Measurements from ENCODE around the gene DMXL2. TPM values are rescaled to one million over a fixed set of nuclear protein-coding genes. Genes with fewer than 3 reads are reported as not detected.
"Not testable (repeated sequence)": the region's sequence is repeated elsewhere in the genome, so short reads cannot be mapped to it uniquely, and the experiment has no call there.

Gene DMXL2
- total RNA-seq, 2 experiments from 2014 or later: 6.1 TPM

- CTCF ChIA-PET: interaction anchor here (0.9 to 3.7 kb wide), 3 partner anchors 17 to 156 kb away, joined by 3 to 15 read pairs (median 4); no protein-coding TSS in a partner anchor
- H3K9me3 Mint-ChIP-seq: no peaks in the 10 kb centered on the region
- peaks cover 25% of the 10 kb centered on the region for H3K27me3 Mint-ChIP-seq
- no peak overlapping the region for H3K4me3 Mint-ChIP-seq
- no peak overlapping the region for H3K27ac Mint-ChIP-seq
- DNase-seq: no peak
- H3K36me3 Mint-ChIP-seq (ENCODE audit: low read depth): no peaks in the 10 kb centered on the region
- POLR2A ChIA-PET: no interaction called here
- H3K4me1 Mint-ChIP-seq: peaks cover 14% of the 10 kb centered on the region
Measured at GRCh38 chr15:51620122-51620521, 2.4 kb downstream of the DMXL2 start.

GRCh38 chr15:51619331-51620035, 3.1 kb downstream of the DMXL2 start:
- DNase-seq: no peak
- H3K27ac Mint-ChIP-seq: no peak overlapping the region
- H3K4me3 Mint-ChIP-seq: no peak overlapping the region
- H3K27me3 Mint-ChIP-seq: peaks cover 24% of the 10 kb centered on the region
- H3K9me3 Mint-ChIP-seq: no peaks in the 10 kb centered on the region
- POLR2A ChIA-PET: no interaction called here
- H3K36me3 Mint-ChIP-seq (ENCODE audit: low read depth): no peaks in the 10 kb centered on the region
- CTCF ChIA-PET: interaction anchor here (0.9 to 3.7 kb wide), 2 partner anchors 31 to 157 kb away, joined by 3 to 15 read pairs; no protein-coding TSS in a partner anchor
- peaks cover 14% of the 10 kb centered on the region for H3K4me1 Mint-ChIP-seq

GRCh38 chr15:51617886-51618285, 4.7 kb downstream of the DMXL2 start:
- POLR2A ChIA-PET: no interaction called here
- H3K4me1 Mint-ChIP-seq: peaks cover 9% of the 10 kb centered on the region
- no peaks in the 10 kb centered on the region for H3K36me3 Mint-ChIP-seq (ENCODE audit: low read depth)
- DNase-seq: no peak
- H3K9me3 Mint-ChIP-seq: no peaks in the 10 kb centered on the region
- H3K27ac Mint-ChIP-seq: no peak overlapping the region
- CTCF ChIA-PET: no interaction called here
- H3K27me3 Mint-ChIP-seq: peaks cover 13% of the 10 kb centered on the region
- no peak overlapping the region for H3K4me3 Mint-ChIP-seq

- Mint-ChIP-seq H3K4me1 (no peaks in the 10 kb centered on the region), H3K27me3 (peaks cover 2% of the 10 kb centered on the region), H3K27ac (no peak overlapping the region), H3K9me3 (no peaks in the 10 kb centered on the region), H3K4me3 (no peak overlapping the region), H3K36me3 (ENCODE audit: low read depth) (no peaks in the 10 kb centered on the region)
- no peak for DNase-seq
- ChIA-PET CTCF (no interaction called here), POLR2A (no interaction called here)
Measured at GRCh38 chr15:51613951-51614350, 8.6 kb downstream of the DMXL2 start.

- CTCF ChIA-PET: interaction anchor here (0.6 kb wide), 1 partner anchor 318 kb away, joined by 4 read pairs; no protein-coding TSS in a partner anchor
- DNase-seq; H3K9me3 Mint-ChIP-seq; H3K27ac Mint-ChIP-seq; H3K4me1 Mint-ChIP-seq; H3K36me3 Mint-ChIP-seq (ENCODE audit: low read depth); POLR2A ChIA-PET; H3K27me3 Mint-ChIP-seq; H3K4me3 Mint-ChIP-seq: not testable (repeated sequence)
Measured at GRCh38 chr15:51612669-51613068, 9.9 kb downstream of the DMXL2 start.

DNA sequence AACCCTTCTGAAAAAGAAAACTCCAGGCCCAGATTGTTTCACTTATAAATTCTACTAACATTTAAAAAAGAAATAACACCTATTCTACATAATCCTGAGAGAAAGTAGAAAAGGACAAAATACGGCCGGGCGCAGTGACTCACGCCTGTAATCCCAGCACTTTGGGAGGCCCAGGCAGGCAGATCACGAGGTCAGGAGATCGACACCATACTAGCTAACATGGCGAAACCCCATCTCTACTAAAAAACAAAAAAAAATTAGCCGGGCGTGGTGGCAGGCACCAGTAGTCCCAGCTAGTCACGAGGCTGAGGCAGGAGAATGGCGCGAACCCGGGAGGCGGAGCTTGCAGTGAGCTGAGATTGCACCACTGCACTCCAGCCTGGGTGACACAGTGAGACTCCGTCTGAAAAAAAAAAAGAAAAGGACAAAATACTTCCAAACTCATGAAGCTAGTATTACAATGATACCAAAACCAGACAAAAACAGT, 19.1 kb downstream of the DMXL2 start:
- H3K4me1 Mint-ChIP-seq; H3K4me3 Mint-ChIP-seq; DNase-seq; H3K27ac Mint-ChIP-seq; CTCF ChIA-PET; POLR2A ChIA-PET; H3K9me3 Mint-ChIP-seq; H3K27me3 Mint-ChIP-seq; H3K36me3 Mint-ChIP-seq (ENCODE audit: low read depth): not testable (repeated sequence)

GRCh38 chr15:51603002-51603401, 19.6 kb downstream of the DMXL2 start:
- H3K36me3 Mint-ChIP-seq (ENCODE audit: low read depth): no peaks in the 10 kb centered on the region
- H3K27ac Mint-ChIP-seq: no peak overlapping the region
- no peaks in the 10 kb centered on the region for H3K27me3 Mint-ChIP-seq
- H3K4me1 Mint-ChIP-seq: peaks cover 4% of the 10 kb centered on the region
- no peak overlapping the region for H3K4me3 Mint-ChIP-seq
- H3K9me3 Mint-ChIP-seq: no peaks in the 10 kb centered on the region
- ChIA-PET CTCF (no interaction called here), POLR2A (no interaction called here)
- DNase-seq: no peak

DNA sequence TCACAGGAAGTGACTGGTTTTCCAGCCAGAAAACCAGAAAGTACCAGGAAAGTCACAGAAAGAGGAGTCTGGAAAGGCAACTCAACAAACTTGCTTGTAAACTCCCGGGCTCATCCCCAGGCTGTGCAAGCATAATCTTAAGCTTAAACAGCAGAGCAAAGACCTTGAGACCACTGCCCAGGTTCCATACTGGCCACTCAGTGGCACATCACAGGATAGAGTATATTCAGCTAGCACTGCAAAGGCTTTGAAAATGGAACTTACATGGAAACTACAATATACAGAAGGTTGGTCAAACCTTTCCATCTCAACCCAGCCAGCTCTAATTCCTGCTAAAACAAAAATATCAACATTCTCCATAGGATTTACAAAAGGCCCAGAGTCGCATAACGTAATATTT, 20.1 kb downstream of the DMXL2 start:
- ChIA-PET POLR2A (no interaction called here), CTCF (interaction anchor here (0.9 kb wide), 1 partner anchor 13 kb away, joined by 3 read pairs; no protein-coding TSS in a partner anchor)
- Mint-ChIP-seq H3K27ac (no peak overlapping the region), H3K36me3 (ENCODE audit: low read depth) (no peaks in the 10 kb centered on the region), H3K4me3 (no peak overlapping the region), H3K9me3 (no peaks in the 10 kb centered on the region), H3K4me1 (peaks cover 4% of the 10 kb centered on the region), H3K27me3 (no peaks in the 10 kb centered on the region)
- no peak for DNase-seq

GRCh38 chr15:51601801-51602200, 20.8 kb downstream of the DMXL2 start:
- Mint-ChIP-seq H3K4me3 (no peak overlapping the region), H3K27ac (no peak overlapping the region), H3K4me1 (peaks cover 4% of the 10 kb centered on the region), H3K36me3 (ENCODE audit: low read depth) (no peaks in the 10 kb centered on the region), H3K27me3 (peaks cover 4% of the 10 kb centered on the region), H3K9me3 (no peaks in the 10 kb centered on the region)
- POLR2A ChIA-PET: no interaction called here
- no peak for DNase-seq
- CTCF ChIA-PET: interaction anchor here (0.9 kb wide), 1 partner anchor 12 kb away, joined by 3 read pairs; no protein-coding TSS in a partner anchor

DNA sequence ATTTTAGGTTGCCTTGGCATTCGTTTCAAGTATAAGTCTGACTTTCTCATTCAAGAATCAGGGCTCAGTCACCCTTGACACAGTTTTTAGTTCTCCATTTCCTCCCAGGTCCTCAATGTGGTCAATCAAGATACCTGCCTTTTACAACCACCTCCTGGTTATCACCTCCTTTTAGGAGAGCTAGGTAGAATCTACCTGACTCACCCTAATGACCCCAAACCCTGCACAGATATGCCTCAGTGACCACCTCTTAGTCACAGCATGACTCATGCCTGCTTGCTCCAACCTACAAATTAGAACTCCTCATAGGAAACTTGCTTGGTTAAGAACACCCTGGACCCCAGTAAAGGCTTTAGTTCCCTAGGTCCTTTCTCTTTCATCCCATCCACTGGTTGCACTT, 22.5 kb downstream of the DMXL2 start:
- Mint-ChIP-seq H3K9me3 (no peaks in the 10 kb centered on the region), H3K36me3 (ENCODE audit: low read depth) (no peaks in the 10 kb centered on the region), H3K4me1 (peaks cover 4% of the 10 kb centered on the region), H3K27me3 (peaks cover 4% of the 10 kb centered on the region), H3K27ac (no peak overlapping the region), H3K4me3 (no peak overlapping the region)
- DNase-seq: no peak
- ChIA-PET CTCF (no interaction called here), POLR2A (no interaction called here)

GRCh38 chr15:51589881-51590568, 32.5 kb downstream of the DMXL2 start:
- Mint-ChIP-seq H3K4me1 (no peaks in the 10 kb centered on the region), H3K27me3 (peaks cover 1% of the 10 kb centered on the region), H3K4me3 (no peak overlapping the region), H3K27ac (no peak overlapping the region), H3K9me3 (peaks cover 6% of the 10 kb centered on the region), H3K36me3 (ENCODE audit: low read depth) (no peaks in the 10 kb centered on the region)
- DNase-seq: no peak
- POLR2A ChIA-PET: no interaction called here
- CTCF ChIA-PET: interaction anchor here (0.8 kb wide), 1 partner anchor 12 kb away, joined by 3 read pairs; no protein-coding TSS in a partner anchor

GRCh38 chr15:51588966-51589365, 33.6 kb downstream of the DMXL2 start:
- no peaks in the 10 kb centered on the region for H3K36me3 Mint-ChIP-seq (ENCODE audit: low read depth)
- no peak for DNase-seq
- POLR2A ChIA-PET: no interaction called here
- no peak overlapping the region for H3K27ac Mint-ChIP-seq
- H3K9me3 Mint-ChIP-seq: peaks cover 6% of the 10 kb centered on the region
- CTCF ChIA-PET: interaction anchor here (0.8 to 1.2 kb wide), 2 partner anchors 13 to 52 kb away, joined by 3 to 4 read pairs; no protein-coding TSS in a partner anchor
- H3K27me3 Mint-ChIP-seq: peaks cover 1% of the 10 kb centered on the region
- no peak overlapping the region for H3K4me3 Mint-ChIP-seq
- no peaks in the 10 kb centered on the region for H3K4me1 Mint-ChIP-seq

DNA sequence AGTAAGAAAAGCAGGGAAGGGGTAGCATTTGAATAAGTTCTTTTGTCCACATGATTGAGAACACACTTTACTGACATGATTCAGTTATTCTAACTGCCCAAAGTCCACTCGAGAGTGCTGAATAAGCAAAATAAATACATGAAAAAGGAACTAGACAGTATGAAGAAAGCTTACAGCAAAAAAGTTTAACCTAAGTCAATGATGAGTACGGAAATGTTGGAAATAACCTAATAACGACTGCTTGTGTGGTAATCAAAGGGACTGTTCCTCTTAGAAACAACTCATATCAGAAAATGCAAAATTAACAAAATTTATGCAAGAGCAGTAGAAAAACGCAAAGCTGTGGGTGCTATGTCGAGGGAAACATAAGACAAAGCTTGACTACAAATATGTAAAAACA, 36.6 kb downstream of the DMXL2 start:
- H3K27ac Mint-ChIP-seq: no peak overlapping the region
- no peak overlapping the region for H3K4me3 Mint-ChIP-seq
- H3K36me3 Mint-ChIP-seq (ENCODE audit: low read depth): no peaks in the 10 kb centered on the region
- peaks cover 3% of the 10 kb centered on the region for H3K9me3 Mint-ChIP-seq
- DNase-seq: no peak
- no peaks in the 10 kb centered on the region for H3K27me3 Mint-ChIP-seq
- no peaks in the 10 kb centered on the region for H3K4me1 Mint-ChIP-seq
- ChIA-PET POLR2A (no interaction called here), CTCF (no interaction called here)

Data from activated CD4-positive, alpha-beta memory T cell treated with anti-CD3 and anti-CD28 coated beads, Interleukin-2, amount 10 ng/mL, durations not matched to agents 7 days and 5 days (primary cell).